NOMO-1 treated with DMSO at 0.1 percent for 48 hours (cell line): Measurements from ENCODE around the gene RNF43.

Experiments
- DNase-seq: peaks from one replicate; lab custom pipeline; 2025; ENCODE audit not compliant: unreplicated experiment; lab: John Stamatoyannopoulos, UW

Gene RNF43

DNA sequence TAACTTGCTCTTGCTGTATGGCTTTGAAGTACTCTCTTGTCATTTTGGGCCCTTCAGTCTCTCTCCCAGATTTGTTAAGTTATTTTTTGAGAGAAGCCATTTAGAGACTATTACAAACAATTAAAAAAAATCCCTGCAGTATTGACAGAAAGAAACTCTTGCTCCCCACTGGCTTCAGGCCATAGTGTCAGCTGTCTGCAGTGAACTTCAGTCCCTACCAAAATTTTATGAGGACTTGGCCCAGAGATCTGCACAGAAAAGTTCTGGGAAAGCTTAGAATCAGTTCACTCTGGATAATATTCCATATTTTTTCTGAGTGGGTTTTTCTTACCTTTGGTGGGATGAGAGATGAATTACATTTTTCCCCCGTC, 34.5 kb downstream of the RNF43 start:
- no peak for DNase-seq

- DNase-seq, result no peak
These were observed 35.0 kb downstream of the RNF43 start for GRCh38 chr17:58382108-58382871.

DNA sequence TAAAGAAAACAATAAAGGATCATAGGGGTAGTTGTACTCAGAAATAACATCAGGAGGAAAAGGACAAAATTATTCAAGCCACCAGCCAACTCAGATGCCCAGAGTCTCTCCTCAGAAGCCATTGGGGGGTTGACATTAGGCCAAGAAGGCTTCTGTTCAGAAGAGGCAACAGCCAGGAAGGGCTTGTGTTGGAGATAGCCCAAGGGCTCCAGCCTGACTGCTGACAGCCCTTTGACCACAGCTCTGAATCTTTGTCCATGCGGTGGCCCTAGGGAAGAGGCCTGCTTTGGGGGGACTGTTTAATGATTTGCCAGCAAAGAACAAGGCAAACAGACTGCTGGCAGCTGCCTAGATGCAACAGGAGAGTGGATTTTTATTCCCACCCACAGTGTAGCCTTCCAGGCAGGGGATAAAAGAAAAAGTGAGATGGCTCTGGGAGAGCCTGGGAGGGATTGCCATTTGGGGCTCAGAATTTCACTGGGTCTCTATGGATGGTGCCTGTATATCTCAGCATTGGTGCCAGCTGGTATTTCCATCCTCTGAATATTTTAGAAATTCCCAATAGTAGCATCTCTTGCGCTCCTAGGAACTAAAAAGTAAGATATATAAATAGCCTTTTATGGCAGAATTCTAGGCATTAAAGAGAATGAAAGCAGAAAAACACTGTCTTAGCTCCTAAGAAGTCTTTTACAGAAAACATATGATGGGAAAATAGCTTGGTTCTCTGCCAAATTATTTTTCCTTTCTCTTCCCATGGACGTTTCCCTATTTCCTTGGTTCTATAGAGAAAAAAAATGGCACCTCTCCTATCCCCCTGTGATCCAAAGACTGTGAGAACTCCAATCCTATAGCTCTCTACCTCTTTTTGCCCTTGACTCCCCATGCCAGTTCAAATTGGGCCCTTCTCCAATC, 36.0 kb downstream of the RNF43 start:
- no peak for DNase-seq

DNA sequence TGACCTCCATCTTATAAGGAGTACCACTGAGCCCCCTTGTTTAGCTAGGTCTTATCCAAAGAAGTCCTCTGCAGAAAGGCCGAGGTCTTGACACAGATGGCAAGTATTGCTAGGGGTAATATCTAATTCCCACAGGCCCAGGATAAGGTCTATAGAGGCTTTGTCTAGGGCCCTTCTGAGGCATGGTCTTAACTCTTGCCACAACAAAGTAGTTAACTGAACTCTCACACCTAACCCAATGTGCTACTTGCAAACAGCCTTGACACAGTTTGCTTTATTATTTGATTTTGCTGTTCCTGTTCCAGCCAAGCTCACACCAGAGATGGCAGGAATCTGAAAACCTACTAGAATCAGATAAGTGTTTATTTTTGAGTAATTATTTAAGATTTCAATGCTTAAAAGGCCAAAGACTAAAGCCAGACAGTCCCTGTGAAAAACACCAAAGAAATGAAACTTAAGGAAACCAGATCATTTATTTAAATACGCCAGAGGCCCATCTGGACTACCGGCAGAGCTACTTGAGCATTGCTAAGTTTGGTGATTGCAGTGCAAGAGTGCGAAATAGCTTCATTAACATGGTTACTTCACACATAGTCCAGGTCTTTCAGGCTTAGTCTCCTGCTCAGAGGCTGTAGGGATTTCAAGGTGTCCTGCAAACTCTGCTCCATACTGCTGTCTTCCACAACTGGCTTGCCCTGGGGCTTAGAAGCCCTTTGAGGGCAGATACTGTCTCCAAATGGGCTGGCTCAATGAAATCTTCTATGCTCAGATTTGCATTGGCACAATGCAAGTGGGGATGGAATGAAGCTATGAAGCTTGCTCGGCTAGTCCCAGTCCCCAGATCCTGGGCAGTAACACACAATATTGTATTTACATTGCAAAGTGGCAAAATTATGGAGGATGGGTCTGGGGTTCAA, 36.9 kb downstream of the RNF43 start:
- DNase-seq, result no peak

DNA sequence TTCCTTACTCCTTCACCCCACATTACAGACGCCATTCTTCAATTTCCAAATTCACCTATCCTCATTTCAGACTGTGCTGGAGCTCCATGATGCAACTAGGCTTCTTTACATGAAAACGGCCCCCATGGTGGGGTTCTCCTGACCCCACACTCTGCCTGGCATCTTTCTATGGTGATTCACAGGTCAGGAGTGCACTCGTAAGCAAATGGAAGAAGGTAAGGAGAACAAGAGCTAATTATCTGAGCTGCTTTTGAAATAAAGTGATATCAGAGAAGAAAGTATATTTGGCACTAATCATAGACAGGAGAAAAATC, 37.9 kb downstream of the RNF43 start:
- DNase-seq, result no peak

GRCh38 chr17:58378733-58379510, 38.4 kb downstream of the RNF43 start:
- DNase-seq, result no peak

DNA sequence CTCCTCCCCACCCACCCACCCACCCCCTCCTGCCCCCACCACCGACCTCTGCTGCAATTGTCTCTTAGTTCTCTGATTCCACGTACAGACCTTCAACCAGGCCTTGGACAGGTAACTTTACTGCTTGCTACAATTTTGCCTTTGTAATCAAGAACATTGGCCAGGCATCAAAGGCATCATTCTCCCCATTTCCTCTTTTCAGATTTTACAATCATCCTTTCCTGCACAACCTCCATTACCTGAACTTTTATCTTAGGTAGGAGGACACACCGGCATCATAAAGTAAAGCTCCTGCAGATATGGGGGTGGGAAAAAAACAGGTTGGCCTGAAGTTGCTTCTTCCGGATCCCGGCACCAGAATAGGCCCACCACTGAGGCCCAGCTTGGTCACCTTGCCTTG, 39.7 kb downstream of the RNF43 start:
- peak; percentile 9 for DNase-seq

DNA sequence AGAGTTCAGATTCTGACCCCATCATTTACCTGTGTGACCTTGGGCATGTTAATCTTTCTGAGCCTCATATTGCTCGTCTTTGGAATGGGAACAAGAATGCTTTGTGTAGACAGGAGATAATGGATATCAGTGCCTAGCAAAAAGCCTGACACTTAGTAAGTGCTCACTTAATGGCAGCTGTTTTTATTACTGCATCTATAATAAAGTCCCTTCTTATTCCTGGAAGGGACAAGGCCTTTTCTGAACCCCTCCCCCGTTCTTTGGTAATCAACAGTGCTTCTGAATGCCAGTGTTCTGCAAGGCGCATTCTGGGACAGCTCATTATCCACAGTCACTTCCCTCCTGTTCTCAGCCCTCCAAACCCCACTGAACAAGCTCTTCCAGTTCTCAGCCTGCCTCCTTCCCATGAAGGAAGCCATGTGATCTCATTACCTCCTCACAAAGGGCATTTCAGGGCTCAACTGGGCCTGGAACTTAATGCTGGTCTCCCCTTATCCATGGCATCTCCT, 40.2 kb downstream of the RNF43 start:
- DNase-seq, result no peak

DNA sequence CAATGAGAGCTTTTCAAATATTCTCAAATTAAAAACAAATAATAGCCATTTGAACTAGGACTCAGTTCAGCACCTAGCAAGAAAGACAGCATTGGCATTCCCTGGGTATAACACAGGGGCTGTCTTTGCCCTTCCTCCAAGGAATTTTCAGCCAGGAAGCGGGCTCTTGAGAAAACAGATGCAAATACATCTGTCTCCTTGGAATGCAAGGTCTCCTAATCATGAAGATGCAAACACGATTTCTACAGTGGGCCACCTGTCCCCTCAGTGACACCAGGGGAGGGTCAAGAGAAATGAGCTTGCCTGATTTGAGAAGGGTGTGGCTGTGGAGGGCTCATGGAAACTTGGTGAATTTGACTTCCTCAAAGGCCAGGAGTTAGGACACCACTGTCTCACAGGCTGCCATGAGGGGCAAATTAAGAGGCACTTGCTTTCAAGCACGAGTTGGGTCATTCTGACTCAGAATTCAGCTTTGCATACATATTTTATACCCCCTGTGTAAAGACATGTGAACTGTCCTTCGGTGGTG, 40.8 kb downstream of the RNF43 start:
- peak; percentile 86 for DNase-seq

GRCh38 chr17:58375811-58376210, 41.5 kb downstream of the RNF43 start:
- peak; percentile 34 for DNase-seq

- DNase-seq, result peak; percentile 54
These were observed 42.1 kb downstream of the RNF43 start for GRCh38 chr17:58375256-58375655.

DNA sequence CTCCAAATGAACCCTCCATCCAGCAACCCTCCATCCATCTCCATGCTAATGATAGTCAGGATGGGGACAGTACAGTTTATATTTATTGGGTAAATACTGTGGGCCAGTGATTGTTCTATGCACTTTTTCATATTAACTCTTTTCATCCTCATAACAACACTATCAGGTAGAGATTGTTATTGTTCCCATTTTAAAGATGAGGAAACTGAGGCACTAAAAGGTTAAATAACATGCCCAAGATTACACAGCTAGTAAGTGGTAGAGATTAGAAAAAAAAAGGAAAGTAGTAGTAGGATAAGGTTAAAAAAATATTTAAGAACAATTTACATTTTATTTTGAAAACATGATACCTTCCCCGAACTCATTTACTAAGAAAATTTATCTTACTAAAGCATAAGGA, 43.4 kb downstream of the RNF43 start:
- DNase-seq, result no peak

DNA sequence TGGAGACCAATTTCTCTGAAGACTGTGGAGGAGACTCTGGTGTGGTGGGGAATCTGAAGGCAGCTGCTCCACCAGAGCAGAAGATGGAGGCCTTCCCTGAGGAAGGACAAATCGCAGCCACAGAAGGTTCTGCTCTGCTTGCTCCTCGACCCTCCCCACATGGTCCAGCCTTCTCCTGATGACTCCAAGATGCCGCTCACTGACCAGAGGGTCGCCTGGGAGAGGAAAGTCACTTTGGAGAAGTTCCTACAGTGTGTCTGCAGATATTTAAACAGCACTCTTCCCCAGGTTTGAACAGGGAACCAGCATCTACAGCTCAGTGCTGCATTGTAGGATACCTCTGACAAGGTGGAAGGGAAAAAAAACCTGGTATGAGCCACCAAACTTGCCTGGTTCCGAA, 44.3 kb downstream of the RNF43 start:
- DNase-seq, result no peak

GRCh38 chr17:58371300-58371950, 45.9 kb downstream of the RNF43 start:
- no peak for DNase-seq

- DNase-seq, result no peak
These were observed 46.6 kb downstream of the RNF43 start for GRCh38 chr17:58370716-58371115.

GRCh38 chr17:58370309-58370708, 47.0 kb downstream of the RNF43 start:
- DNase-seq, result no peak

- DNase-seq, result no peak
These were observed 47.9 kb downstream of the RNF43 start for GRCh38 chr17:58369214-58370031.

DNA sequence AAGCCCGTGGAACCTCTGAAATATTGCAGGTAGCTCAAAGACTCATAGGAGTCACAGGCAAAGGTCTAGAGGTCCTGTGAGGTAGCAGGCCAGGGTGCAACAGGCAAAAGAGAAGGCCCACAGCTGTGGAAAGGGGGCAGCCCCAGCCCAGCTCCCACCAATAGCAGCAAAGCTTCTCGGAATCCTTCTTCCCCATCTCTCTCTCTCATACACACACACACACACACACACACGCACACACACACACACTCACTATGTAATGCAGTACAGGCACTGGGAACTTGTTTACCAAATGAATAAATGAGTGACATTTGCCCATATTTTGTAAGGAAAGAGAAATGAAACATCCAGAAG, 48.5 kb downstream of the RNF43 start:
- DNase-seq, result no peak
